HepG2 (cell line): ENCODE results near the gene STX12. TPM values are rescaled to one million over a fixed set of nuclear protein-coding genes. Genes with fewer than 3 reads are reported as not detected.

Source experiments
- HDAC2 ChIP-seq: sonication (generic); formaldehyde crosslinking; IDR thresholded peaks from 2 replicates; pipeline ENCODE4 v1.4.0; 2020; ENCODE audit warnings: missing genetic modification reagents
- ISX ChIP-seq: sonication (generic); formaldehyde crosslinking; conservative IDR thresholded peaks from 2 replicates; pipeline ENCODE4 v1.5.0; 2020; ENCODE audit warnings: missing genetic modification reagents
- MAZ ChIP-seq, 2 experiments: sonication (generic) in 1 of 2; formaldehyde crosslinking in 1 of 2; IDR thresholded peaks; 2 replicates each; pipeline versions ENCODE4 v1.5.0 to v1.6.1; 2012 to 2020; ENCODE audit warnings: low read depth in 2 of 2, mild to moderate bottlenecking in 2 of 2, borderline replicate concordance in 1 of 2, improper control_type of control experiment in 1 of 2, low read length in 1 of 2, missing genetic modification reagents in 1 of 2, moderate library complexity in 1 of 2
- NCOR1 ChIP-seq: fragments of 200-600 bp; sonication (generic); IDR thresholded peaks from 2 replicates; pipeline ENCODE4 v1.7.0; 2017; ENCODE audit warnings: antibody characterized with exemption, low read length, borderline replicate concordance
- SMARCE1 ChIP-seq: fragments of 450-650 bp; IDR thresholded peaks from 2 replicates; pipeline ENCODE4 v1.6.1; 2017; ENCODE audit warnings: borderline replicate concordance
- ZBTB3 ChIP-seq: sonication (generic); formaldehyde crosslinking; IDR thresholded peaks from 2 replicates; pipeline ENCODE4 v1.4.0; 2020; ENCODE audit warnings: low read depth, mild to moderate bottlenecking, moderate library complexity, missing genetic modification reagents, borderline replicate concordance
- ZKSCAN8 ChIP-seq: IDR thresholded peaks from 2 replicates; pipeline ENCODE4 v1.6.1; 2016; ENCODE audit warnings: borderline replicate concordance, missing genetic modification reagents, missing compliant biosample characterization
- ZNF33A ChIP-seq: sonication (generic); formaldehyde crosslinking; IDR thresholded peaks from 2 replicates; pipeline ENCODE4 v1.5.1; 2020; ENCODE audit warnings: missing genetic modification reagents, mild to moderate bottlenecking, moderate library complexity, borderline replicate concordance
- polyA plus RNA-seq, 8 experiments: library from polyadenylated mRNA; depleted of rRNA in 3 of 8; stranded (reverse) in 7 of 8; unstranded in 1 of 8; fragments of >200 nt; fragmentation: Illumina TruSeq in 4 of 8; extraction: Trizol in 4 of 8; gene quantifications; 2 replicates each; pipeline versions ENCODE4 v1.2.1 to v1.2.3, GENCODE V29; 2011 to 2016; ENCODE audit warnings: low read depth in 4 of 8, missing spikeins in 1 of 8, mixed read lengths in 1 of 8; ENCODE audit not compliant: insufficient read depth in 1 of 8
- total RNA-seq, 5 experiments: library from RNA; depleted of rRNA; stranded (reverse); fragments of >200 nt; fragmentation: Illumina TruSeq; extraction: Trizol; gene quantifications; 2 replicates each; pipeline ENCODE4 v1.2.3, GENCODE V29; 2016; ENCODE audit warnings: low read depth in 1 of 5
- TF ChIP-seq, protein P1 (sequence below): sonication (generic); formaldehyde crosslinking; IDR thresholded peaks from 2 replicates; pipeline ENCODE4 v1.5.1; 2020; ENCODE audit warnings: missing genetic modification reagents, mild to moderate bottlenecking, borderline replicate concordance
- TF ChIP-seq, protein P2 (sequence below): sonication (generic); formaldehyde crosslinking; conservative IDR thresholded peaks from 2 replicates; pipeline ENCODE4 v1.4.0; 2020; ENCODE audit warnings: missing genetic modification reagents
- TF ChIP-seq, protein P3 (sequence below): sonication (generic); formaldehyde crosslinking; IDR thresholded peaks from 2 replicates; pipeline ENCODE4 v1.4.0; 2020; ENCODE audit warnings: missing genetic modification reagents
- TF ChIP-seq, protein P4 (sequence below): IDR thresholded peaks from 2 replicates; pipeline ENCODE4 v1.6.1; 2016; ENCODE audit warnings: control low read depth
- TF ChIP-seq, protein P5 (sequence below): sonication (generic); formaldehyde crosslinking; IDR thresholded peaks from 2 replicates; pipeline ENCODE4 v1.8.0; 2022; ENCODE audit warnings: mild to moderate bottlenecking, missing genetic modification reagents, moderate library complexity
- TF ChIP-seq, protein P6 (sequence below): sonication (generic); formaldehyde crosslinking; IDR thresholded peaks from 2 replicates; pipeline ENCODE4 v1.5.1; 2020; ENCODE audit warnings: missing genetic modification reagents, mild to moderate bottlenecking, borderline replicate concordance

Gene STX12
- total and polyA plus RNA-seq, 2 of the 13 experiments (the other 11 are each of a cell fraction or from before 2014, with no cell fraction given): 9.0 to 19.7 TPM

DNA sequence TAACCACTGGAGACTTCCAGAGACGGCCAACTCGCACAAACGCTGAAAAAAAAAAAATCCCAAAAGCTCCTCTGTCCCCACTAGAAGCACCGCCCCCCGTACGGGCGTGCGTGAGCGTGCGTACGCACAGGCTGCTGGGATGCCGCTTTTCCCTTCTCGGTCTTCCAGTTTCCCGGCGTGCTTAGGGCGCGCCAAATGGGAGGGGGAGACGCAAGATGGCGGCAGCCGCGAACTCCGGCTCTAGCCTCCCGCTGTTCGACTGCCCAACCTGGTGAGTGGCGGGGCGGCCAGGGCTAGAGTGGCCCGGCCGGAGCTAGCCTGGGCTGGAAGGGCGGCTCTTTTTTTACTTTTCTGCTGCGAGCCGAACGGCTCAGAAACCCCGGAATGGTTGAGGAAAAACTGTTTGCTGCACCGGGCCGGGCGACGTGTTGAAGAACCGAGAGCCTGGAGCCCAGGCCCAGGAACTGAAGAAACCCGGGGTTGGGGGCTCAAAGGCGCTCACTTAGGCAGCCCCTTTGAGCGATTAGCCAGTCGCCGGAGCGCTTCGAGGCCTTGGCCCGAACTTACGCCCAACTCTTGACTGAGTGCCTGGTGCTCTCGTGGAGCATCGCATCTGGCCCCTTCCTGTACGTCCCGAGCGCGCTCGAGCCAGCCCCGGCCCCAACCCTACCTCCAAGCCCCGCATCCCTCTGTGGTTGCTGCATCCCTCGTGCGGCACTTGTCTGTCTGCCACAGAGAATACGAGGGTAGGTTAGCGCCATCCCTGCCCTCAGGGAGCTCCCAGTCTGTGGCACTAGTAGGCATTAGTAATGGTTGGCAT lies 57.8 kb downstream of the STX12 start, which contains the start of gene PPP1R8 (continued):
- TF ChIP-seq, protein P1, sequence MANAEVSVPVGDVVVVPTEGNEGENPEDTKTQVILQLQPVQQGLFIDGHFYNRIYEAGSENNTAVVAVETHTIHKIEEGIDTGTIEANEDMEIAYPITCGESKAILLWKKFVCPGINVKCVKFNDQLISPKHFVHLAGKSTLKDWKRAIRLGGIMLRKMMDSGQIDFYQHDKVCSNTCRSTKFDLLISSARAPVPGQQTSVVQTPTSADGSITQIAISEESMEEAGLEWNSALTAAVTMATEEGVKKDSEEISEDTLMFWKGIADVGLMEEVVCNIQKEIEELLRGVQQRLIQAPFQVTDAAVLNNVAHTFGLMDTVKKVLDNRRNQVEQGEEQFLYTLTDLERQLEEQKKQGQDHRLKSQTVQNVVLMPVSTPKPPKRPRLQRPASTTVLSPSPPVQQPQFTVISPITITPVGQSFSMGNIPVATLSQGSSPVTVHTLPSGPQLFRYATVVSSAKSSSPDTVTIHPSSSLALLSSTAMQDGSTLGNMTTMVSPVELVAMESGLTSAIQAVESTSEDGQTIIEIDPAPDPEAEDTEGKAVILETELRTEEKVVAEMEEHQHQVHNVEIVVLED (CRISPR knock-in tag): peak; percentile 99
- TF ChIP-seq NCOR1 (no peak), ZKSCAN8 (CRISPR knock-in tag) (no peak; the same call in 1 of the 2 replicates), MAZ (IDR thresholded peaks at IDR 0.05; ENCODE audit: borderline replicate concordance, low read depth, low read length) (peak; percentile 58; the same call in 1 of the 2 replicates), MAZ (CRISPR knock-in tag; IDR thresholded peaks at IDR 0.05; ENCODE audit: low read depth) (peak; percentile 75), ZBTB3 (CRISPR knock-in tag) (no peak), ZNF33A (0 out of 2 replicates have a peak, but pooled peaks have one; percentile 26), ISX (CRISPR knock-in tag) (0 out of 2 replicates have a peak, but pooled peaks have one; percentile 23), HDAC2 (CRISPR knock-in tag) (peak; percentile 30), SMARCE1 (no peak)
- TF ChIP-seq, protein P2, sequence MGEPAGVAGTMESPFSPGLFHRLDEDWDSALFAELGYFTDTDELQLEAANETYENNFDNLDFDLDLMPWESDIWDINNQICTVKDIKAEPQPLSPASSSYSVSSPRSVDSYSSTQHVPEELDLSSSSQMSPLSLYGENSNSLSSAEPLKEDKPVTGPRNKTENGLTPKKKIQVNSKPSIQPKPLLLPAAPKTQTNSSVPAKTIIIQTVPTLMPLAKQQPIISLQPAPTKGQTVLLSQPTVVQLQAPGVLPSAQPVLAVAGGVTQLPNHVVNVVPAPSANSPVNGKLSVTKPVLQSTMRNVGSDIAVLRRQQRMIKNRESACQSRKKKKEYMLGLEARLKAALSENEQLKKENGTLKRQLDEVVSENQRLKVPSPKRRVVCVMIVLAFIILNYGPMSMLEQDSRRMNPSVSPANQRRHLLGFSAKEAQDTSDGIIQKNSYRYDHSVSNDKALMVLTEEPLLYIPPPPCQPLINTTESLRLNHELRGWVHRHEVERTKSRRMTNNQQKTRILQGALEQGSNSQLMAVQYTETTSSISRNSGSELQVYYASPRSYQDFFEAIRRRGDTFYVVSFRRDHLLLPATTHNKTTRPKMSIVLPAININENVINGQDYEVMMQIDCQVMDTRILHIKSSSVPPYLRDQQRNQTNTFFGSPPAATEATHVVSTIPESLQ (CRISPR knock-in tag): no peak
- TF ChIP-seq, protein P3, sequence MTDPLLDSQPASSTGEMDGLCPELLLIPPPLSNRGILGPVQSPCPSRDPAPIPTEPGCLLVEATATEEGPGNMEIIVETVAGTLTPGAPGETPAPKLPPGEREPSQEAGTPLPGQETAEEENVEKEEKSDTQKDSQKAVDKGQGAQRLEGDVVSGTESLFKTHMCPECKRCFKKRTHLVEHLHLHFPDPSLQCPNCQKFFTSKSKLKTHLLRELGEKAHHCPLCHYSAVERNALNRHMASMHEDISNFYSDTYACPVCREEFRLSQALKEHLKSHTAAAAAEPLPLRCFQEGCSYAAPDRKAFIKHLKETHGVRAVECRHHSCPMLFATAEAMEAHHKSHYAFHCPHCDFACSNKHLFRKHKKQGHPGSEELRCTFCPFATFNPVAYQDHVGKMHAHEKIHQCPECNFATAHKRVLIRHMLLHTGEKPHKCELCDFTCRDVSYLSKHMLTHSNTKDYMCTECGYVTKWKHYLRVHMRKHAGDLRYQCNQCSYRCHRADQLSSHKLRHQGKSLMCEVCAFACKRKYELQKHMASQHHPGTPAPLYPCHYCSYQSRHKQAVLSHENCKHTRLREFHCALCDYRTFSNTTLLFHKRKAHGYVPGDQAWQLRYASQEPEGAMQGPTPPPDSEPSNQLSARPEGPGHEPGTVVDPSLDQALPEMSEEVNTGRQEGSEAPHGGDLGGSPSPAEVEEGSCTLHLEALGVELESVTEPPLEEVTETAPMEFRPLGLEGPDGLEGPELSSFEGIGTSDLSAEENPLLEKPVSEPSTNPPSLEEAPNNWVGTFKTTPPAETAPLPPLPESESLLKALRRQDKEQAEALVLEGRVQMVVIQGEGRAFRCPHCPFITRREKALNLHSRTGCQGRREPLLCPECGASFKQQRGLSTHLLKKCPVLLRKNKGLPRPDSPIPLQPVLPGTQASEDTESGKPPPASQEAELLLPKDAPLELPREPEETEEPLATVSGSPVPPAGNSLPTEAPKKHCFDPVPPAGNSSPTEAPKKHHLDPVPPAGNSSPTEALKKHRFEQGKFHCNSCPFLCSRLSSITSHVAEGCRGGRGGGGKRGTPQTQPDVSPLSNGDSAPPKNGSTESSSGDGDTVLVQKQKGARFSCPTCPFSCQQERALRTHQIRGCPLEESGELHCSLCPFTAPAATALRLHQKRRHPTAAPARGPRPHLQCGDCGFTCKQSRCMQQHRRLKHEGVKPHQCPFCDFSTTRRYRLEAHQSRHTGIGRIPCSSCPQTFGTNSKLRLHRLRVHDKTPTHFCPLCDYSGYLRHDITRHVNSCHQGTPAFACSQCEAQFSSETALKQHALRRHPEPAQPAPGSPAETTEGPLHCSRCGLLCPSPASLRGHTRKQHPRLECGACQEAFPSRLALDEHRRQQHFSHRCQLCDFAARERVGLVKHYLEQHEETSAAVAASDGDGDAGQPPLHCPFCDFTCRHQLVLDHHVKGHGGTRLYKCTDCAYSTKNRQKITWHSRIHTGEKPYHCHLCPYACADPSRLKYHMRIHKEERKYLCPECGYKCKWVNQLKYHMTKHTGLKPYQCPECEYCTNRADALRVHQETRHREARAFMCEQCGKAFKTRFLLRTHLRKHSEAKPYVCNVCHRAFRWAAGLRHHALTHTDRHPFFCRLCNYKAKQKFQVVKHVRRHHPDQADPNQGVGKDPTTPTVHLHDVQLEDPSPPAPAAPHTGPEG (CRISPR knock-in tag): 0 out of 2 replicates have a peak, but pooled peaks have one; percentile 32
- TF ChIP-seq, protein P4, sequence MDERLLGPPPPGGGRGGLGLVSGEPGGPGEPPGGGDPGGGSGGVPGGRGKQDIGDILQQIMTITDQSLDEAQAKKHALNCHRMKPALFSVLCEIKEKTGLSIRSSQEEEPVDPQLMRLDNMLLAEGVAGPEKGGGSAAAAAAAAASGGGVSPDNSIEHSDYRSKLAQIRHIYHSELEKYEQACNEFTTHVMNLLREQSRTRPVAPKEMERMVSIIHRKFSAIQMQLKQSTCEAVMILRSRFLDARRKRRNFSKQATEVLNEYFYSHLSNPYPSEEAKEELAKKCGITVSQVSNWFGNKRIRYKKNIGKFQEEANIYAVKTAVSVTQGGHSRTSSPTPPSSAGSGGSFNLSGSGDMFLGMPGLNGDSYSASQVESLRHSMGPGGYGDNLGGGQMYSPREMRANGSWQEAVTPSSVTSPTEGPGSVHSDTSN: no peak
- TF ChIP-seq, protein P5, sequence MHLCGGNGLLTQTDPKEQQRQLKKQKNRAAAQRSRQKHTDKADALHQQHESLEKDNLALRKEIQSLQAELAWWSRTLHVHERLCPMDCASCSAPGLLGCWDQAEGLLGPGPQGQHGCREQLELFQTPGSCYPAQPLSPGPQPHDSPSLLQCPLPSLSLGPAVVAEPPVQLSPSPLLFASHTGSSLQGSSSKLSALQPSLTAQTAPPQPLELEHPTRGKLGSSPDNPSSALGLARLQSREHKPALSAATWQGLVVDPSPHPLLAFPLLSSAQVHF (CRISPR knock-in tag): no peak
- TF ChIP-seq, protein P6, sequence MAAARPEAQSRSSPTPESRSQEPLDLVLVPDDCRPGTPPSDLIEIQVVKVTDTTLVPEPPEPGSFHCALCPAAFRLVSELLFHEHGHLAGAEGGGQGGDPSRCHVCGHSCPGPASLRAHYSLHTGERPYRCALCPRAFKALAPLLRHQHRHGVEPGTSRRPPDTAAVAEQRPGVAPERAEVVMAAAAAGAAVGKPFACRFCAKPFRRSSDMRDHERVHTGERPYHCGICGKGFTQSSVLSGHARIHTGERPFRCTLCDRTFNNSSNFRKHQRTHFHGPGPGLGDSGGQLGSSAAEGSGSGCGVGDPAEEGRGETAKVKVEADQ (CRISPR knock-in tag): peak; percentile 69; the same call in 1 of the 2 replicates
